GM12878 (cell line): Measurements from ENCODE around the gene RLN2. TPM values are rescaled to one million over a fixed set of nuclear protein-coding genes. Genes with fewer than 3 reads are reported as not detected.

Experiments
- ATAC-seq: fragments of 200-7000 bp; cut with Tn5 transposase; 3 replicates; pipeline ENCODE4 v1.9.1; 2020; ENCODE audit warnings: mild to moderate bottlenecking, moderate library complexity
- BruUV-seq: library from RNA; stranded (reverse); fragments of 400-500 nt; replicated peaks from 2 replicates; lab custom pipeline; 2021; lab: Mats Ljungman, UMichigan
- CTCF ChIA-PET: fragments of 300-600 bp; sonication (Branson Sonifier 250); formaldehyde crosslinking; extraction: SDS; loops from one replicate; lab custom pipeline; 2021; ENCODE audit warnings: inconsistent platforms; lab: Yijun Ruan, JAX
- POLR2A ChIA-PET: fragments of 350-600 bp; formaldehyde crosslinking; extraction: SDS; loops from one replicate; lab custom pipeline; 2021; ENCODE audit warnings: inconsistent platforms; lab: Charles Lee
- RAD21 ChIA-PET: fragments of 300-600 bp; sonication (Branson Sonifier 250); formaldehyde crosslinking; loops from one replicate; lab custom pipeline; 2023; ENCODE audit warnings: antibody characterized with exemption; ENCODE audit not compliant: unreplicated experiment; lab: Charles Lee
- SMC1A ChIA-PET: fragments of 300-600 bp; sonication (Branson Sonifier 250); formaldehyde crosslinking; loops from one replicate; lab custom pipeline; 2023; ENCODE audit not compliant: unreplicated experiment, uncharacterized antibody; lab: Charles Lee
- DNase-seq: peaks from one replicate; pipeline ENCODE4 v3.0.0-alpha.2; 2011; ENCODE audit warnings: low read depth, low spot score
- FAIRE-seq: peaks from 3 replicates; lab custom pipeline; 2011; peaks lifted over from hg19 to GRCh38; lab: Jason Lieb, UNC
- H2AFZ ChIP-seq: 2 replicates; pipeline ENCODE4 v1.6.0; 2011; ENCODE audit warnings: low read depth, low read length, control low read depth; ENCODE audit not compliant: control insufficient read depth
- H3K27ac ChIP-seq: 2 replicates; pipeline ENCODE4 v1.5.1; 2011; ENCODE audit warnings: control low read depth; ENCODE audit not compliant: control insufficient read depth, insufficient read depth
- H3K27me3 ChIP-seq, 2 experiments: replicated peaks in 1 of 2; 2 replicates each; pipeline versions ENCODE4 v1.6.0 to v1.6.1; 2011; ENCODE audit warnings: low read length in 1 of 2; ENCODE audit not compliant: control insufficient read depth in 2 of 2, insufficient read depth in 2 of 2
- H3K36me3 ChIP-seq, 2 experiments: 2 replicates each; pipeline ENCODE4 v1.5.1; 2011; ENCODE audit warnings: low read length in 1 of 2; ENCODE audit not compliant: control insufficient read depth in 2 of 2, insufficient read depth in 2 of 2
- H3K4me1 ChIP-seq: 2 replicates; pipeline ENCODE4 v1.6.1; 2011; ENCODE audit warnings: mild to moderate bottlenecking, low read length, moderate library complexity, mixed read lengths; ENCODE audit not compliant: control insufficient read depth, insufficient read depth
- H3K4me2 ChIP-seq: 2 replicates; pipeline ENCODE4 v1.6.0; 2011; ENCODE audit warnings: control low read depth; ENCODE audit not compliant: control insufficient read depth, insufficient read depth
- H3K4me3 ChIP-seq: fragments of 200-600 bp; sonication (generic); 2 replicates; pipeline ENCODE4 v1.5.1; 2016
- H3K79me2 ChIP-seq: 2 replicates; pipeline ENCODE4 v1.6.0; 2011; ENCODE audit warnings: low read length; ENCODE audit not compliant: control insufficient read depth, insufficient read depth
- H3K9ac ChIP-seq: 2 replicates; pipeline ENCODE4 v1.8.0; 2011; ENCODE audit warnings: low read length, control low read depth, mixed read lengths; ENCODE audit not compliant: control insufficient read depth, insufficient read depth
- H3K9me3 ChIP-seq: replicated peaks from 3 replicates; pipeline ENCODE4 v1.5.1; 2011; ENCODE audit warnings: mild to moderate bottlenecking, low read length; ENCODE audit not compliant: control insufficient read depth, insufficient read depth
- H4K20me1 ChIP-seq: 2 replicates; pipeline ENCODE4 v1.6.0; 2011; ENCODE audit not compliant: control insufficient read depth, insufficient read depth
- ASH2L ChIP-seq: fragments of 300-600, 200-600 bp; sonication (generic); IDR thresholded peaks from 2 replicates; pipeline ENCODE4 v1.6.1; 2017; ENCODE audit warnings: low read depth, mild to moderate bottlenecking, borderline replicate concordance
- BMI1 ChIP-seq: fragments of 450-650 bp; IDR thresholded peaks from 2 replicates; pipeline ENCODE4 v1.6.1; 2016; ENCODE audit warnings: mild to moderate bottlenecking, moderate library complexity, borderline replicate concordance
- E2F8 ChIP-seq: fragments of 450-650 bp; IDR thresholded peaks from 2 replicates; pipeline ENCODE4 v1.6.1; 2018; ENCODE audit warnings: mild to moderate bottlenecking, low read depth, moderate library complexity; ENCODE audit not compliant: partially characterized antibody
- IRF3 ChIP-seq: fragments of 450-650 bp; IDR thresholded peaks from 2 replicates; pipeline ENCODE4 v1.6.1; 2014; ENCODE audit warnings: mild to moderate bottlenecking
- MEF2A ChIP-seq: IDR thresholded peaks from 2 replicates; pipeline ENCODE4 v1.6.1; 2011; ENCODE audit warnings: low read depth, mild to moderate bottlenecking, low read length, moderate library complexity; ENCODE audit not compliant: insufficient read depth
- NRF1 ChIP-seq: conservative IDR thresholded peaks from 2 replicates; pipeline ENCODE4 v1.6.1; 2011; ENCODE audit warnings: mild to moderate bottlenecking, low read depth, low read length, improper control_type of control experiment
- PRDM15 ChIP-seq: fragments of 450-650 bp; formaldehyde crosslinking; IDR thresholded peaks from 2 replicates; pipeline ENCODE4 v1.4.0; 2020; ENCODE audit warnings: mild to moderate bottlenecking, moderate library complexity
- SREBF2 ChIP-seq: IDR thresholded peaks from 2 replicates; pipeline ENCODE4 v1.6.1; 2012; ENCODE audit warnings: mild to moderate bottlenecking, low read length
- STAT1 ChIP-seq: fragments of 450-650 bp; conservative IDR thresholded peaks from 2 replicates; pipeline ENCODE4 v1.6.1; 2014; ENCODE audit warnings: antibody characterized with exemption, mild to moderate bottlenecking
- ZBTB40 ChIP-seq: fragments of 450-650 bp; IDR thresholded peaks from 2 replicates; pipeline ENCODE4 v1.6.1; 2016; ENCODE audit warnings: mild to moderate bottlenecking, moderate library complexity, borderline replicate concordance
- ZNF207 ChIP-seq: fragments of 450-650 bp; IDR thresholded peaks from 2 replicates; pipeline ENCODE4 v1.6.1; 2014; ENCODE audit warnings: antibody characterized with exemption, mild to moderate bottlenecking, borderline replicate concordance
- ZNF217 ChIP-seq: fragments of 450-650 bp; IDR thresholded peaks from 2 replicates; pipeline ENCODE4 v1.6.1; 2017; ENCODE audit warnings: antibody characterized with exemption, mild to moderate bottlenecking
- WGBS: methylation state at CpG from one replicate; pipeline ENCODE4 v1.1.6; 2016; ENCODE audit warnings: low lambda C conversion rate; ENCODE audit not compliant: insufficient replicate concordance, insufficient coverage; ENCODE audit errors: missing lambda C conversion rate; 5-methylcytosine and 5-hydroxymethylcytosine counted together
- in situ Hi-C: fragments of 300-500 bp; cut with MboI; formaldehyde crosslinking; loops from 9 replicates; pipeline ENCODE4 v1.14.3; 2018; ENCODE audit warnings: mixed read lengths
- intact Hi-C: fragments of 100-400 bp; cut with micrococcal nuclease; formaldehyde crosslinking; loops from one replicate; pipeline ENCODE4 v1.14.2; 2022; ENCODE audit not compliant: unreplicated experiment
- polyA plus RNA-seq, 11 experiments: library from polyadenylated mRNA; depleted of rRNA in 4 of 11; unstranded in 6 of 11; stranded (reverse) in 5 of 11; fragments of >200 nt; fragmentation: Nextera tagmentation in 4 of 11; fragmentation: Illumina TruSeq in 1 of 11; extraction: Ambion mirVana in 4 of 11; extraction: Trizol in 1 of 11; gene quantifications; 1 replicate in 1 of 11; 2 replicates in 10 of 11; pipeline versions ENCODE4 v1.2.1 to v1.2.3, GENCODE V29; 2011 to 2016; ENCODE audit warnings: inconsistent platforms in 2 of 11, missing spikeins in 2 of 11, low read depth in 1 of 11
- total RNA-seq, 4 experiments: library from RNA; depleted of rRNA in 3 of 4; stranded (reverse); fragments of >200 nt in 3 of 4; fragmentation: Illumina TruSeq in 1 of 4; extraction: Trizol in 1 of 4; gene quantifications; 2 replicates each; pipeline versions ENCODE4 v1.2.1 to v1.2.3, GENCODE V29; 2013 to 2021

The RLN2 gene
- total and polyA plus RNA-seq, 10 of the 15 experiments (the other 5 are each of a cell fraction or from before 2014, with no cell fraction given): 3.3 to 15.7 (median 6.0) TPM

GRCh38 chr9:5274770-5275169, 29.7 kb downstream of the RLN2 start:
- WGBS: 79% methylated on average over 2 of the region's 2 CpGs
- peak; percentile 81 for ATAC-seq
- POLR2A ChIA-PET: no interaction called here
- TF ChIP-seq SREBF2 (no peak), ZBTB40 (no peak), ZNF217 (no peak), MEF2A (0 out of 2 replicates have a peak, but pooled peaks have one; percentile 15), STAT1 (no peak), E2F8 (no peak), ASH2L (no peak), PRDM15 (CRISPR knock-in tag) (no peak), BMI1 (0 out of 2 replicates have a peak, but pooled peaks have one; percentile 18), NRF1 (no peak), ZNF207 (no peak), IRF3 (no peak)

More at GRCh38 chr9:5274770-5275169, 29.7 kb downstream of the RLN2 start:
- ChIA-PET CTCF (interaction anchor here (0.5 to 1.5 kb wide), 5 partner anchors 11 to 282 kb away, joined by 3 to 4 read pairs (median 3); no protein-coding TSS in a partner anchor), SMC1A (interaction anchor here (1.1 to 2.5 kb wide), 5 partner anchors 11 to 346 kb away, joined by 3 to 6 read pairs (median 4); no protein-coding TSS in a partner anchor), RAD21 (interaction anchor here (0.8 to 1.6 kb wide), 2 partner anchors 168 to 701 kb away, joined by 3 to 5 read pairs; no protein-coding TSS in a partner anchor)
- no peaks in the 10 kb centered on the region for H3K36me3 ChIP-seq
- FAIRE-seq (no peak), DNase-seq (peak; percentile 19)
- H3K4me3 ChIP-seq: no peak overlapping the region
- H3K79me2 ChIP-seq: no peaks in the 10 kb centered on the region
- no peaks in the 10 kb centered on the region for H3K27me3 ChIP-seq
- no peak overlapping the region; the same call in 1 of the 2 replicates for H2AFZ ChIP-seq
- H3K27ac ChIP-seq: no peak overlapping the region
- in situ Hi-C loops: no loop called here
- no peaks in the 10 kb centered on the region for H4K20me1 ChIP-seq
- BruUV-seq: no TSS peak
- no peak overlapping the region for H3K9ac ChIP-seq
- H3K9me3 ChIP-seq: peaks cover 2% of the 10 kb centered on the region; the same call in 1 of the 3 replicates
- peaks cover 2% of the 10 kb centered on the region; the same call in 1 of the 2 replicates for H3K4me1 ChIP-seq
- no peak overlapping the region for H3K4me2 ChIP-seq
- intact Hi-C loops: no loop called here
